Skeletal muscle tissue (tissue), 4 donors: ENCODE measurements around the gene MLLT6. TPM values are rescaled to one million over a fixed set of nuclear protein-coding genes. Genes with fewer than 3 reads are reported as not detected.

Experiments used
- H3K27ac ChIP-seq: one replicate; pipeline ENCODE4 v1.7.0; 2013; ENCODE audit warnings: mild to moderate bottlenecking, low read depth, low read length, inconsistent platforms
- H3K27me3 ChIP-seq, 3 donors: one replicate each; pipeline ENCODE4 v1.7.0; 2013; ENCODE audit warnings: low read length in 3 of 3; ENCODE audit not compliant: control insufficient read depth in 3 of 3, insufficient read depth in 3 of 3
- H3K36me3 ChIP-seq, 3 donors: one replicate each; pipeline ENCODE4 v1.7.0; 2013; ENCODE audit warnings: low read length in 3 of 3; ENCODE audit not compliant: control insufficient read depth in 3 of 3, insufficient read depth in 3 of 3
- H3K4me1 ChIP-seq, 3 donors: one replicate each; pipeline ENCODE4 v1.7.0; 2013; ENCODE audit warnings: low read length in 3 of 3, mild to moderate bottlenecking in 3 of 3; ENCODE audit not compliant: control insufficient read depth in 3 of 3, insufficient read depth in 3 of 3
- H3K4me3 ChIP-seq, 3 donors: one replicate each; pipeline ENCODE4 v1.7.0; 2013; ENCODE audit warnings: low read length in 3 of 3
- H3K9ac ChIP-seq, 3 donors: one replicate each; pipeline ENCODE4 v1.7.0; 2013; ENCODE audit warnings: low read length in 3 of 3, mild to moderate bottlenecking in 3 of 3, moderate library complexity in 2 of 3, low read depth in 1 of 3
- H3K9me3 ChIP-seq, 3 donors: one replicate each; pipeline ENCODE4 v1.7.0; 2013; ENCODE audit warnings: low read length in 3 of 3; ENCODE audit not compliant: control insufficient read depth in 3 of 3
- total RNA-seq: library from RNA; depleted of rRNA; stranded (reverse); fragments of >200 nt; gene quantifications from one replicate; pipeline ENCODE4 v1.2.3, GENCODE V29; 2014
- donor health status: Osteomylitis.

Gene MLLT6
- total RNA-seq, 1 donor from 2014 or later = 16.2 TPM

GRCh38 chr17:38733282-38733981 lies 28.4 kb downstream of the MLLT6 start:
- no peaks in the 10 kb centered on the region for H3K9me3 ChIP-seq
- no peak overlapping the region for H3K4me3 ChIP-seq
- peaks cover 24 to 50% (median 35%) of the 10 kb centered on the region in 3 donors for H3K4me1 ChIP-seq
- H3K27me3 ChIP-seq = peaks cover 0 to 5% (median 0%) of the 10 kb centered on the region in 3 donors
- peaks cover 13 to 26% (median 25%) of the 10 kb centered on the region in 3 donors for H3K36me3 ChIP-seq
- no peak overlapping the region for H3K9ac ChIP-seq
- H3K27ac ChIP-seq = no peak overlapping the region

GRCh38 chr17:38733982-38734973 lies 29.2 kb downstream of the MLLT6 start:
- peaks cover under 1 to 12% (median 7%) of the 10 kb centered on the region in 3 donors for H3K27me3 ChIP-seq
- no peak overlapping the region for H3K27ac ChIP-seq
- H3K9me3 ChIP-seq = no peaks in the 10 kb centered on the region
- H3K4me3 ChIP-seq = no peak overlapping the region
- H3K36me3 ChIP-seq = peaks cover 13 to 30% (median 29%) of the 10 kb centered on the region in 3 donors
- H3K9ac ChIP-seq = peak overlapping the region in 1 of 3 donors; percentile 8
- H3K4me1 ChIP-seq = peaks cover 24 to 41% (median 35%) of the 10 kb centered on the region in 3 donors

GRCh38 chr17:38735161-38735997 lies 30.3 kb downstream of the MLLT6 start:
- no peak overlapping the region for H3K27ac ChIP-seq
- H3K27me3 ChIP-seq = peaks cover 8 to 19% (median 9%) of the 10 kb centered on the region in 3 donors
- H3K9ac ChIP-seq = peak overlapping the region in 1 of 3 donors; percentile 54
- H3K36me3 ChIP-seq = peaks cover 13 to 34% (median 33%) of the 10 kb centered on the region in 3 donors
- H3K4me3 ChIP-seq = peak overlapping the region in 1 of 3 donors; percentile 6
- H3K4me1 ChIP-seq = peaks cover 24 to 35% (median 35%) of the 10 kb centered on the region in 3 donors
- no peaks in the 10 kb centered on the region for H3K9me3 ChIP-seq

GRCh38 chr17:38738007-38738662 lies 33.1 kb downstream of the MLLT6 start:
- Histone ChIP-seq H3K27ac (no peak overlapping the region), H3K36me3 (peaks cover 12 to 27% (median 26%) of the 10 kb centered on the region in 3 donors), H3K27me3 (peaks cover 8 to 19% (median 9%) of the 10 kb centered on the region in 3 donors), H3K4me1 (peaks cover 27 to 33% (median 31%) of the 10 kb centered on the region in 3 donors), H3K9me3 (no peaks in the 10 kb centered on the region), H3K4me3 (no peak overlapping the region), H3K9ac (no peak overlapping the region)

GRCh38 chr17:38738686-38739085 lies 33.6 kb downstream of the MLLT6 start:
- Histone ChIP-seq H3K4me1 (peaks cover 27 to 37% (median 31%) of the 10 kb centered on the region in 3 donors), H3K27me3 (peaks cover 8 to 19% (median 9%) of the 10 kb centered on the region in 3 donors), H3K9me3 (no peaks in the 10 kb centered on the region), H3K27ac (no peak overlapping the region), H3K4me3 (no peak overlapping the region), H3K36me3 (peaks cover 6 to 23% (median 21%) of the 10 kb centered on the region in 3 donors), H3K9ac (no peak overlapping the region)

- H3K9ac ChIP-seq = no peak overlapping the region
- peaks cover 27 to 37% (median 31%) of the 10 kb centered on the region in 3 donors for H3K4me1 ChIP-seq
- H3K9me3 ChIP-seq = no peaks in the 10 kb centered on the region
- peaks cover 8 to 19% (median 9%) of the 10 kb centered on the region in 3 donors for H3K27me3 ChIP-seq
- H3K4me3 ChIP-seq = no peak overlapping the region
- H3K27ac ChIP-seq = no peak overlapping the region
- peaks cover under 1 to 18% (median 16%) of the 10 kb centered on the region in 3 donors for H3K36me3 ChIP-seq
These were observed 34.2 kb downstream of the MLLT6 start for GRCh38 chr17:38739305-38739704.

- Histone ChIP-seq H3K27ac (no peak overlapping the region), H3K36me3 (peaks cover 0 to 18% (median 16%) of the 10 kb centered on the region in 3 donors), H3K4me1 (peaks cover 27 to 36% (median 31%) of the 10 kb centered on the region in 3 donors), H3K27me3 (peaks cover 8 to 19% (median 11%) of the 10 kb centered on the region in 3 donors), H3K9ac (no peak overlapping the region), H3K4me3 (no peak overlapping the region), H3K9me3 (no peaks in the 10 kb centered on the region)
These were observed 35.0 kb downstream of the MLLT6 start for GRCh38 chr17:38740044-38740443.

- no peak overlapping the region for H3K4me3 ChIP-seq
- H3K4me1 ChIP-seq = peaks cover 19 to 30% (median 26%) of the 10 kb centered on the region in 3 donors
- H3K9me3 ChIP-seq = no peaks in the 10 kb centered on the region
- no peak overlapping the region for H3K27ac ChIP-seq
- no peak overlapping the region for H3K9ac ChIP-seq
- peaks cover 0 to 14% (median 14%) of the 10 kb centered on the region in 3 donors for H3K36me3 ChIP-seq
- peaks cover 12 to 19% (median 12%) of the 10 kb centered on the region in 3 donors for H3K27me3 ChIP-seq
These were observed 35.7 kb downstream of the MLLT6 start for GRCh38 chr17:38740806-38741205.
